ENCODE results near the gene SRI.
A peak's percentile ranks its signal among the peaks of the same experiment; 100 is the strongest.

SRI gene

DNA sequence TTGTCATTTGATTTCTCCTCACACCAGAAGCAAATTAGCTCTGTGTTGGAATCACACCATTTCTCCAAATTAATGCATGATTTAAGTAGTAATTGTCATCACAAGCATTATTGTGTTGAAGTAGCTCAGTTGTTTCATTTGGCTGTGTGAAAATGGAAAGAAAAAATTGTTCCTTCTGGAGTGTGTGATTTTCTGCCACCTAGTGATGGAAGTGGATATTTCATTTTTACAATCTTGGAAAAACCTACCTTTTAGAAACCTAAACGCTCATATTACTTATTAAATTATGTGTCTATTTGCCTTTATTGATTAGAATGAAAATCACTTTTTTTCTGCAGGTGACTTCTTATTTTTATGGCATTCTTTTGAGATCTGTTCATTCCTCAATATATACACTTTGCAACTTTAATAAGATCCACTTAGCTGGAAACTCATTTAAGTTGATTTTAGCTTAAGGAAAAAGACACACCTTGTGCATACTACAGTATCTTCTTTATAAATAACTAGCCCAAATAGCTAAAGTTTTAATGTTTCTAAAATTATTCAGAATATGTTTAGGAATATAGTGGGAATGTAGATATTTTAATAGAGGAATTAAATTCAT, 50.0 kb downstream of the SRI start:
- TF ChIP-seq, protein P1, sequence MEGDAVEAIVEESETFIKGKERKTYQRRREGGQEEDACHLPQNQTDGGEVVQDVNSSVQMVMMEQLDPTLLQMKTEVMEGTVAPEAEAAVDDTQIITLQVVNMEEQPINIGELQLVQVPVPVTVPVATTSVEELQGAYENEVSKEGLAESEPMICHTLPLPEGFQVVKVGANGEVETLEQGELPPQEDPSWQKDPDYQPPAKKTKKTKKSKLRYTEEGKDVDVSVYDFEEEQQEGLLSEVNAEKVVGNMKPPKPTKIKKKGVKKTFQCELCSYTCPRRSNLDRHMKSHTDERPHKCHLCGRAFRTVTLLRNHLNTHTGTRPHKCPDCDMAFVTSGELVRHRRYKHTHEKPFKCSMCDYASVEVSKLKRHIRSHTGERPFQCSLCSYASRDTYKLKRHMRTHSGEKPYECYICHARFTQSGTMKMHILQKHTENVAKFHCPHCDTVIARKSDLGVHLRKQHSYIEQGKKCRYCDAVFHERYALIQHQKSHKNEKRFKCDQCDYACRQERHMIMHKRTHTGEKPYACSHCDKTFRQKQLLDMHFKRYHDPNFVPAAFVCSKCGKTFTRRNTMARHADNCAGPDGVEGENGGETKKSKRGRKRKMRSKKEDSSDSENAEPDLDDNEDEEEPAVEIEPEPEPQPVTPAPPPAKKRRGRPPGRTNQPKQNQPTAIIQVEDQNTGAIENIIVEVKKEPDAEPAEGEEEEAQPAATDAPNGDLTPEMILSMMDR (IDR thresholded peaks at IDR 0.05) = peak; percentile 67

DNA sequence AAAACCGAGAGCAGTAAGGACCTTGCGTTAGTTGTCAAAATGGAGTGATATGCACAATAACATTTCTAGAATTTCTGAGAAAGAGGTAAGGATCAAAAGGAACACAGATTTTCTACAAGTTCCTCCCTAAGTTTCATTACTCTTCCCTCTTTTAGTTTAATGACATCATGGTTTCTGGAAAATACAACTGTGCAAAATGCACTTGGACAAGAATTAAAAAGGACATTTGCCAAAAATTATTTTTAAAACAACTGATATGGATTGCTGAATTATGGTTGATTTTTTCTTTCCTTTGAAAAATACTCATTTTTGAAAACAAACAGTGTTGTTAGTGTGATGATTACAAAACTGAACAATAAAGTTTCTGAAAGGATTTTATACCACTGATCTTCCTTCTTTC, 52.1 kb downstream of the SRI start:
- TF ChIP-seq, protein P1 (IDR thresholded peaks at IDR 0.05) = no peak

DNA sequence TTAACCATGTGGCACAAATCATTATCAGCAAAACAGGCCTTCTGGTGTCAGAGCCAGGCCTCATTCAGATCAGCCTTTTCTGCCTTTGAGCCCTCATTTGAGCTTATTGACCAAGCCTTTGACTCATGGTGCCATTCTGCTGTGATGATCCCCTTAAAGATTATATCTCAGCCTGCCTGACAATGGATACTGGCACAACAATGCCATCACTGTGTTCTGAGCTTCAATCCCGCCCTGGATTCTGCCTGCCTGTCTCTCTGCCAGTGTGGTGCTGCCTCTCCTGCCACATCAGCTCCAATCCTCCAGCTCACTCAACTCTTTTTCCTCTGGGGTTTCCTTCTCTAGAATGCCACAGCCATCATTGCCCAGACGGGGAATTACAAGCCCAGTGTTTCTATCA, 52.6 kb downstream of the SRI start:
- TF ChIP-seq, protein P1 (IDR thresholded peaks at IDR 0.05) = no peak

- TF ChIP-seq, protein P1 (IDR thresholded peaks at IDR 0.05) = no peak
These were observed 54.1 kb downstream of the SRI start for GRCh38 chr7:88165697-88166096.

- TF ChIP-seq, protein P1 (IDR thresholded peaks at IDR 0.05) = no peak
These were observed 63.5 kb downstream of the SRI start for GRCh38 chr7:88156356-88156755.

DNA sequence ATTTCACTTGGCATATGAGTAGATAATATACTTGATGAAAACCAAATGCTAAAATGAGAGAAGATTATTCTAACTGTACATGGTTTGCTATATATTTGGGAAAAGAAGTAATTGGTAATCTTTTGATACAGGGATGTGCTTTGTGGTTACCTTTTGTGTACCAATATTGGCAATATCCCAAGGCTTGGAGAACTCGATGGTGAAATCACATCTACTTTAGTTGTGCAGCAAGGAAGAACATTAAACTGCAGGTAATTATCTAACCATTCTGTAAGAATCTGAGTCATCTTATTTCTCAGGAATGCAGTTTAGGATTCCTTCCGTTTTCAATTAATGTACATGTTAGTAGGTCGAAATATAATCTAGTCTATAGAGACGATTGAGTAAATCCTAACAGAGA, 64.1 kb downstream of the SRI start:
- TF ChIP-seq, protein P1 (IDR thresholded peaks at IDR 0.05) = no peak

All from LNCAP (cell line).